ENCODE results near the gene CLTC.

DNA sequence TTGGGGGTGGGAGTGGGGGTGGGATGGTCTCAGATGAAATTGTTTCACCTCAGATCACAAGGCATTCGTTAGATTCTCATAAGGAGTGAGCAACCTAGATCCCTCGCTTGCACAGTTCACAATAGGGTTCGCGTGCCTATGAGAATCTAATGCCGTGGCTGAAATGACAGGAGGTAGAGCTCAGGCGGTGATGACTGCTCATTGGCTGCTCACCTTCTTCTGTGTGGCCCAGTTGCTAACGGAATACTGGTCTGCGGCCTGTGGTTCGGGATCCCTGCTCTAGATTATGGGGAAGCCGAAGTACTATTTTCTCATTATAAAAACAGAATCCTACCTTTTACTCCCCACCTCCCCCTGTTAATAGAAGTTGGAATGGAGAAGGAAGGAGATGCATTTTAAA is 18.9 kb downstream of the CLTC start:
- TF ChIP-seq TARDBP (IDR thresholded peaks at IDR 0.05), result no peak
- no peak for TF ChIP-seq FOXK2 (IDR thresholded peaks at IDR 0.05)
- TF ChIP-seq FOXA1 (IDR thresholded peaks at IDR 0.05), result no peak
- no peak for TF ChIP-seq FOXM1 (IDR thresholded peaks at IDR 0.05; ENCODE audit: borderline replicate concordance)
- TF ChIP-seq L3MBTL2 (conservative IDR thresholded peaks at IDR 0.05), result no peak
- no peak for TF ChIP-seq SP1 (IDR thresholded peaks at IDR 0.05)
- TF ChIP-seq SUZ12 (IDR thresholded peaks at IDR 0.05), result no peak
- TF ChIP-seq ZNF384 (IDR thresholded peaks at IDR 0.05), result no peak
- no peak for TF ChIP-seq HDGF (IDR thresholded peaks at IDR 0.05; ENCODE audit: borderline replicate concordance)
- no peak for TF ChIP-seq NFRKB (IDR thresholded peaks at IDR 0.05)
- no peak for TF ChIP-seq BHLHE40 (IDR thresholded peaks at IDR 0.05; ENCODE audit: borderline replicate concordance)
- TF ChIP-seq ELF4 (IDR thresholded peaks at IDR 0.05), result no peak
